ENCODE results near the gene HLA-DPA1.

The HLA-DPA1 gene

GRCh38 chr6:33078919-33079521 is 5.6 kb upstream of the HLA-DPA1 start:
- TF ChIP-seq CTCF (conservative IDR thresholded peaks at IDR 0.05), result no peak
- H3K27ac ChIP-seq, result no peak overlapping the region

- no peak overlapping the region for H3K27ac ChIP-seq
- TF ChIP-seq CTCF (conservative IDR thresholded peaks at IDR 0.05), result no peak
These were observed 5.0 kb upstream of the HLA-DPA1 start for GRCh38 chr6:33078442-33078841.

- H3K27ac ChIP-seq, result no peak overlapping the region
- TF ChIP-seq CTCF (conservative IDR thresholded peaks at IDR 0.05), result no peak
These were observed 4.5 kb upstream of the HLA-DPA1 start for GRCh38 chr6:33077908-33078307.

- no peak overlapping the region for H3K27ac ChIP-seq
- no peak for TF ChIP-seq CTCF (conservative IDR thresholded peaks at IDR 0.05)
These were observed 3.0 kb upstream of the HLA-DPA1 start for GRCh38 chr6:33076406-33076934.

GRCh38 chr6:33075568-33076405 is 2.3 kb upstream of the HLA-DPA1 start, which contains the start of gene HLA-DPB1:
Gene HLA-DPB1 (plus strand): TSS chr6:33075990. CDS start chr6:33076042, 52 bp downstream.
- no peak for TF ChIP-seq CTCF (conservative IDR thresholded peaks at IDR 0.05)
- no peak within 1 kb of the TSS for H3K27ac ChIP-seq

- TF ChIP-seq CTCF (conservative IDR thresholded peaks at IDR 0.05), result no peak
- H3K27ac ChIP-seq, result no peak overlapping the region
These were observed 1.7 kb upstream of the HLA-DPA1 start for GRCh38 chr6:33075208-33075567.

GRCh38 chr6:33072508-33073100 is 845 bp downstream of the HLA-DPA1 start:
- no peak overlapping the region for H3K27ac ChIP-seq
- TF ChIP-seq CTCF (conservative IDR thresholded peaks at IDR 0.05), result no peak
